Left kidney (tissue), 2 donors: ENCODE results near the gene MAST4. TPM values are rescaled to one million over a fixed set of nuclear protein-coding genes. Genes with fewer than 3 reads are reported as not detected.

ENCODE experiments used
- DNase-seq: peaks from one replicate; pipeline ENCODE4 v3.0.0-alpha.2; 2013
- polyA plus RNA-seq: library from polyadenylated mRNA; unstranded; fragments of 120-200 nt; gene quantifications from one replicate; pipeline ENCODE4 v1.2.1, GENCODE V29; 2013; ENCODE audit not compliant: insufficient read length

MAST4 gene
- polyA plus RNA-seq, 1 donor, result 19.7 TPM

GRCh38 chr5:66842540-66842939 is 246.3 kb downstream of the MAST4 start:
- DNase-seq, result no peak

- DNase-seq, result no peak
Observed at GRCh38 chr5:66843065-66843464, 246.9 kb downstream of the MAST4 start.

- DNase-seq, result no peak
Observed at GRCh38 chr5:66848749-66849641, 252.8 kb downstream of the MAST4 start.

- DNase-seq, result no peak
Observed at GRCh38 chr5:66849803-66850202, 253.6 kb downstream of the MAST4 start.

- no peak for DNase-seq
Observed at GRCh38 chr5:66850354-66851075, 254.3 kb downstream of the MAST4 start.

- DNase-seq, result no peak
Observed at GRCh38 chr5:66851306-66851705, 255.1 kb downstream of the MAST4 start.

GRCh38 chr5:66854416-66854815 is 258.2 kb downstream of the MAST4 start:
- DNase-seq, result no peak

- no peak for DNase-seq
Observed at GRCh38 chr5:66856041-66856805, 260.0 kb downstream of the MAST4 start.

GRCh38 chr5:66859526-66859925 is 263.3 kb downstream of the MAST4 start:
- no peak for DNase-seq

- no peak for DNase-seq
Observed at GRCh38 chr5:66860199-66860975, 264.2 kb downstream of the MAST4 start.

- no peak for DNase-seq
Observed at GRCh38 chr5:66861402-66861801, 265.2 kb downstream of the MAST4 start.

GRCh38 chr5:66862020-66862419 is 265.8 kb downstream of the MAST4 start:
- DNase-seq, result no peak

GRCh38 chr5:66863243-66864170 is 267.3 kb downstream of the MAST4 start:
- DNase-seq, result no peak

- no peak for DNase-seq
Observed at GRCh38 chr5:66864240-66864884, 268.2 kb downstream of the MAST4 start.

- no peak for DNase-seq
Observed at GRCh38 chr5:66867618-66868322, 271.6 kb downstream of the MAST4 start.

GRCh38 chr5:66869347-66869746 is 273.2 kb downstream of the MAST4 start:
- no peak for DNase-seq

- DNase-seq, result no peak
Observed at GRCh38 chr5:66870708-66871107, 274.5 kb downstream of the MAST4 start.

- no peak for DNase-seq
Observed at GRCh38 chr5:66871651-66872050, 275.5 kb downstream of the MAST4 start.

GRCh38 chr5:66872736-66873331 is 276.6 kb downstream of the MAST4 start:
- peak; percentile 17 for DNase-seq
